ENCODE results near the gene LRCH4. TPM values are rescaled to one million over a fixed set of nuclear protein-coding genes. Genes with fewer than 3 reads are reported as not detected.
A peak's percentile ranks its signal among the peaks of the same experiment; 100 is the strongest.

Gene LRCH4
- total RNA-seq, 4 donors from 2014 or later: 115 to 508 (median 151) TPM

- H3K36me3 ChIP-seq: peaks cover 0 to 15% (median 7%) of the 10 kb centered on the region in 4 donors
- H3K27ac ChIP-seq: peak overlapping the region; percentile 97 to 99 (median 98)
- no peak for DNase-seq
- peaks cover 9 to 40% (median 33%) of the 10 kb centered on the region in 4 donors for H3K4me1 ChIP-seq
- no peaks in the 10 kb centered on the region for H3K27me3 ChIP-seq
- 34 to 90% methylated on average over 2 to 15 of the region's 15 CpGs for WGBS, 2 donors (ENCODE audit: low coverage in 1 of 2)
- intact Hi-C loops (cut with DNase I; ENCODE audit: low total_unique reads) (loop anchor here (5.0 kb wide), 1 partner anchor 88 kb away; the partner anchor contains the start of gene GNB2), in situ Hi-C loops (cut with MboI; ENCODE audit: low pct_ligation_motif_present in 1 of 4, low pct_unique_long_range_greater_than_20kb in 1 of 4, low sequenced_read_pairs in 3 of 4) (loop anchor here in 2 of 4 donors (10.0 to 25.0 kb wide), 2 partner anchors 91 to 103 kb away; partner anchors contain the start of genes GIGYF1 (in 1 of the 2) and GNB2 (in 1 of the 2))
- no peaks in the 10 kb centered on the region for H3K9me3 ChIP-seq
- peak overlapping the region in 3 of 4 donors; percentile 82 to 100 (median 94) for H3K4me3 ChIP-seq
- no peak for TF ChIP-seq CTCF (IDR thresholded peaks at IDR 0.05)
- no peak for TF ChIP-seq EP300 (IDR thresholded peaks at IDR 0.05; ENCODE audit: low read depth)
- no peak for TF ChIP-seq POLR2AphosphoS5 (IDR thresholded peaks at IDR 0.05)
Measured at GRCh38 chr7:100584054-100584682, 1.8 kb downstream of the LRCH4 start.

- WGBS, 2 donors (ENCODE audit: low coverage in 1 of 2): 28 to 43% methylated on average over 11 to 23 of the region's 23 CpGs
Measured at GRCh38 chr7:100583132-100584053, 2.5 kb downstream of the LRCH4 start.

GRCh38 chr7:100582650-100583049, 3.3 kb downstream of the LRCH4 start:
- no peaks in the 10 kb centered on the region for H3K27me3 ChIP-seq
- in situ Hi-C loops (cut with MboI; ENCODE audit: low pct_ligation_motif_present in 1 of 4, low pct_unique_long_range_greater_than_20kb in 1 of 4, low sequenced_read_pairs in 3 of 4) (loop anchor here in 2 of 4 donors (10.0 to 25.0 kb wide), 2 partner anchors 92 to 105 kb away; partner anchors contain the start of genes GIGYF1 (in 1 of the 2) and GNB2 (in 1 of the 2)), intact Hi-C loops (cut with DNase I; ENCODE audit: low total_unique reads) (loop anchor here (5.0 kb wide), 1 partner anchor 90 kb away; the partner anchor contains the start of gene GNB2)
- WGBS, 2 donors (ENCODE audit: low coverage in 1 of 2): 73% methylated on average over 11 of the region's 11 CpGs; no CpG with 5 or more reads in 1 of the 2 donors
- no peak for TF ChIP-seq CTCF (IDR thresholded peaks at IDR 0.05)
- TF ChIP-seq POLR2AphosphoS5 (IDR thresholded peaks at IDR 0.05): no peak
- H3K27ac ChIP-seq: peak overlapping the region in 3 of 4 donors; percentile 98 to 99 (median 99)
- no peak for DNase-seq
- H3K9me3 ChIP-seq: no peaks in the 10 kb centered on the region
- H3K36me3 ChIP-seq: peaks cover 0 to 27% (median 12%) of the 10 kb centered on the region in 4 donors
- peaks cover 9 to 40% (median 33%) of the 10 kb centered on the region in 4 donors for H3K4me1 ChIP-seq
- peak overlapping the region in 1 of 4 donors; percentile 100 for H3K4me3 ChIP-seq

More at GRCh38 chr7:100583132-100584053, 2.5 kb downstream of the LRCH4 start:
- in situ Hi-C loops (cut with MboI; ENCODE audit: low pct_ligation_motif_present in 1 of 4, low pct_unique_long_range_greater_than_20kb in 1 of 4, low sequenced_read_pairs in 3 of 4): loop anchor here in 2 of 4 donors (10.0 to 25.0 kb wide), 2 partner anchors 91 to 104 kb away; partner anchors contain the start of genes GIGYF1 (in 1 of the 2) and GNB2 (in 1 of the 2)
- no peak for TF ChIP-seq CTCF (IDR thresholded peaks at IDR 0.05)
- no peak for TF ChIP-seq POLR2A (IDR thresholded peaks at IDR 0.05)
- TF ChIP-seq POLR2AphosphoS5 (IDR thresholded peaks at IDR 0.05): no peak
- no peak for TF ChIP-seq EP300 (IDR thresholded peaks at IDR 0.05; ENCODE audit: low read depth)
- Histone ChIP-seq H3K36me3 (peaks cover 0 to 20% (median 8%) of the 10 kb centered on the region in 4 donors), H3K27ac (peak overlapping the region; percentile 97 to 99 (median 98)), H3K4me1 (peaks cover 9 to 40% (median 33%) of the 10 kb centered on the region in 4 donors), H3K27me3 (no peaks in the 10 kb centered on the region), H3K9me3 (no peaks in the 10 kb centered on the region), H3K4me3 (peak overlapping the region in 3 of 4 donors; percentile 82 to 100 (median 94))
- intact Hi-C loops (cut with DNase I; ENCODE audit: low total_unique reads): loop anchor here (5.0 kb wide), 1 partner anchor 89 kb away; the partner anchor contains the start of gene GNB2
- peak; percentile 72 for DNase-seq

Measured in transverse colon (tissue), 4 donors.